Activated naive CD4-positive, alpha-beta T cell treated with anti-CD3 and anti-CD28 coated beads, Interleukin-2, amount 50 U/mL, for 24 hours (primary cell): ENCODE data around the gene RFT1.

Source experiments
- H3K27ac Mint-ChIP-seq: one replicate; pipeline ENCODE4 v1.8.0; 2021; ENCODE audit warnings: mild to moderate bottlenecking, mixed read lengths
- H3K27me3 Mint-ChIP-seq: one replicate; pipeline ENCODE4 v1.8.0; 2021; ENCODE audit warnings: mixed read lengths
- H3K36me3 Mint-ChIP-seq: one replicate; pipeline ENCODE4 v1.8.0; 2021; ENCODE audit warnings: mixed read lengths
- H3K4me1 Mint-ChIP-seq: one replicate; pipeline ENCODE4 v1.8.0; 2021; ENCODE audit warnings: mixed read lengths
- H3K4me3 Mint-ChIP-seq: one replicate; pipeline ENCODE4 v1.8.0; 2021; ENCODE audit warnings: mild to moderate bottlenecking, mixed read lengths
- H3K9me3 Mint-ChIP-seq: one replicate; pipeline ENCODE4 v1.8.0; 2021; ENCODE audit warnings: mixed read lengths

RFT1 gene

DNA sequence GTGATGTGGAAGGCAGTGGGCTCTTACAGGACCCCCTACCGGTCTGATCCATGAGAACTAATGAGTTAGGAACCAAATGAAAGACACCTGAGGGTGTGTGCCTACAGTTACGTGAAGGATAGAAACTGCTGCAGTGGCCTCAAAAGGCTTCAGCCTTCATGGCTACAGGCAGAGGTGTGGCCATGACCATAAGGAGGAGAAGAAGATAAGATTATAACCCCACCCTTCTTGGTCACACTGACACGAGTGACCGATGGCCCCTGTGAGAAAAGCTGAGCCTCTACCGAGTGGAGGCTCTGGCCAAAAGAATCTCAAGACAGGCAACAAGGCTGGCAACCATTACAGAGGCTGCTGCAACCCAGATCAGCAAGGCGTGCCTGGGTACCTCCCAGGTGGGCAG lies 6.3 kb downstream of the RFT1 start:
- no peak overlapping the region for H3K4me3 Mint-ChIP-seq
- no peaks in the 10 kb centered on the region for H3K27me3 Mint-ChIP-seq
- no peaks in the 10 kb centered on the region for H3K9me3 Mint-ChIP-seq
- peaks cover 12% of the 10 kb centered on the region for H3K4me1 Mint-ChIP-seq
- peaks cover 9% of the 10 kb centered on the region for H3K36me3 Mint-ChIP-seq
- H3K27ac Mint-ChIP-seq: no peak overlapping the region

DNA sequence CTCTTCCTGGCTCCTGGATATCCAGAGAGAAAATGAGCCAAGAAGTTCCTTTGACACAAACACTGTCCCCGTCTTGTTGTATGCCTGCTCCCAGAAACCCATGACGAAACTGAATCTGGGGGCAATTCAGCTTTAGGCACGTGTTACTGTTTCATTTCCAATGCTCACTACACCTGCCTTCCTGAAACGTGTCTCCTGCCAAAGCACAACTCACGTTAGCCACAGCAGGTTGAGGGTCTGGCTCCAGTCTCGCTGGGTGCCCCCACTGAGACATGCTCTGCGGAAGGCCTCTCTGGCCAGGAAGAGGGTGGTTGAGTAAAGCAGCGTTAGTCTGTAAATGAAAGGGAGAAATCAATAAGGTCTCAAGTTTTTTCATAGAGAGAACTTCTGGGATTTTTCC lies 6.7 kb downstream of the RFT1 start:
- H3K27me3 Mint-ChIP-seq: no peaks in the 10 kb centered on the region
- H3K4me3 Mint-ChIP-seq: no peak overlapping the region
- H3K4me1 Mint-ChIP-seq: peaks cover 8% of the 10 kb centered on the region
- H3K9me3 Mint-ChIP-seq: no peaks in the 10 kb centered on the region
- H3K36me3 Mint-ChIP-seq: peaks cover 11% of the 10 kb centered on the region
- no peak overlapping the region for H3K27ac Mint-ChIP-seq

DNA sequence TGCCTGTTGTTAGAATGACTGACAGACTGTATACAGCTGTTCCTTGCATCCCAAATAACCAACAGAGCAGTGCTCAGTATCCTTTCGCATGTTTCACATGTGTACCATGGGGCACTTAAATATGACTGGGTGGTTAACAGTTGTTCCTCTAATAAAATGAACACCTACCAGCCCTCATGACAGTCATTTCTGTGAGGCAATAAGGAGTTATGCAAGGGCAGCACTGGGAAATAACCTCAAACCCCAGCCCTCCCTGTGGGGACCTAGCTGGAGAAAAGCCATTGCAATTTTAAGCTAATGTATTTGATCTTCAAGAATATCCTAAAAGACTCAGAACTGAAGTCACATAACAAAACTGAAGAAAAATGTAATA lies 7.3 kb downstream of the RFT1 start:
- Mint-ChIP-seq H3K27me3 (no peaks in the 10 kb centered on the region), H3K27ac (no peak overlapping the region), H3K36me3 (peaks cover 13% of the 10 kb centered on the region), H3K4me3 (no peak overlapping the region), H3K4me1 (peaks cover 8% of the 10 kb centered on the region), H3K9me3 (no peaks in the 10 kb centered on the region)

DNA sequence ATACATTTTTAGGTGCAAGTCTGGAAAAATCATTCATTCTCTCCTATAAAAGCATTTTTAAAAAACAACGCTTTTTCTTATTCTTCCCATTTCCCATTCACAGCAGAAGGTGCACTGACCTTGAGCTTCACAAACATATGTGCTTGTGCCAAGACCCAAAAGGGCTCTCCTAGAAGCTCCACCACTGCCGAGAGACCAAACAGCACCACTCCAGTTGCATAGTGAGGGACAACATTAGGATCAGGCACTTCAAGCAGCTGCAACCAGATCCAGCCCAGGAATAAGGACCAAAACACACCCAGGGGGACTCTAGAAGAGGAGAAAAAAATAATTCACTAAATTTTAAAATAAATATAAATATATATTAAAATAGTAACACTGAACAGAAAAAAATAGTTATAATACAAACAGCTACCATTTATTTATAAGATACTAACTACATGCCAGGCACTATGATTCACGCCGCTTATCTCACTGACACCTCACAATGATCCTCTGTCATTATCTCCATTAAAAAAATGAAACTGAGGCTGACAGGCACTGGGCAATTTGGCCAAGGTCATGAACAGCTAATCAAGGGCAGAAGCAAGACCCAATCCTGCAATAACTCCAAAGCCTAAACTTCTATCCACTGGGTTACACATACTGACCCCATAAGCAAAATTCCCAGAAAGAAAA lies 7.8 kb downstream of the RFT1 start:
- Mint-ChIP-seq H3K36me3 (peaks cover 13% of the 10 kb centered on the region), H3K27me3 (no peaks in the 10 kb centered on the region), H3K4me3 (no peak overlapping the region), H3K4me1 (peaks cover 8% of the 10 kb centered on the region), H3K9me3 (no peaks in the 10 kb centered on the region), H3K27ac (no peak overlapping the region)

DNA sequence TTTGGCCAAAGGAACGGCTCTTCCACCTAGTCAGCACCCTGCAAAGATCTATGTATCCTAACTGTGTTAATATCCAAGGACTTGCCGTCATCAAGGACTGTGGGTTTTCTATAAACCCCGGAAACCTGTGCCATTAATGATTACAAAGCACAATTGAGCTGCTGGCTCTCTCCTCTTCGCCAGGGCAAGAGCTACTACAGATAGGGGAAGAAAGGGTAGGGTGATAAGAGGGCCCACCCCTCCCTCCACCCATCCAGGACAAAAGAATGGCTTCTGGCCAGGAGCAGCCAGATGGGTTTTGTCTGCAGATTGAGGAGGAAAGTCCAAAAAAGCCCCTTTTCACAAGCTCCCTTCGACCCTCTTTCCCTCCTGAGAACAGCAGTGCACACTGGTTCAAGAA lies 9.9 kb downstream of the RFT1 start:
- H3K4me3 Mint-ChIP-seq: no peak overlapping the region
- no peak overlapping the region for H3K27ac Mint-ChIP-seq
- H3K4me1 Mint-ChIP-seq: peaks cover 4% of the 10 kb centered on the region
- no peaks in the 10 kb centered on the region for H3K27me3 Mint-ChIP-seq
- peaks cover 13% of the 10 kb centered on the region for H3K36me3 Mint-ChIP-seq
- no peaks in the 10 kb centered on the region for H3K9me3 Mint-ChIP-seq

DNA sequence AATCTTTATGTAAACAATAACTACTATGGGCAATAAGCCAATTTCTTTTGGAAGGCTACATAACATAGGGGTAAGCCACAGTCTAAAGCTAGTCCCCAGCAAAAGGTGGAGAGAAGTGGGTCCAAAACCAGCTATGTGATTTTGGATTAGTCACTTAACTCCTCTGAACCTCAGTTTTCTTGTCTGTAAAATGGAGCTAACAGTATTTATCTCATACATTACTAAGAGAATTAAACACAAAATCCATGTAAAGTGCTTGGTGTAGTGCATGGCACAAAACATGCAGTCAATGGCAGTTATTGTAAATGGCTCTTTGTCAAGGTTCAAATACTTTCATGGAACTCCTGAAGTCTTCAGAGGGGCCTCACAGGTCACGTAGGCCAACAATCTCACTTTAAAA lies 13.3 kb downstream of the RFT1 start:
- H3K4me3 Mint-ChIP-seq: no peak overlapping the region
- no peak overlapping the region for H3K27ac Mint-ChIP-seq
- H3K27me3 Mint-ChIP-seq: no peaks in the 10 kb centered on the region
- H3K4me1 Mint-ChIP-seq: peaks cover 4% of the 10 kb centered on the region
- H3K9me3 Mint-ChIP-seq: no peaks in the 10 kb centered on the region
- H3K36me3 Mint-ChIP-seq: peaks cover 6% of the 10 kb centered on the region

DNA sequence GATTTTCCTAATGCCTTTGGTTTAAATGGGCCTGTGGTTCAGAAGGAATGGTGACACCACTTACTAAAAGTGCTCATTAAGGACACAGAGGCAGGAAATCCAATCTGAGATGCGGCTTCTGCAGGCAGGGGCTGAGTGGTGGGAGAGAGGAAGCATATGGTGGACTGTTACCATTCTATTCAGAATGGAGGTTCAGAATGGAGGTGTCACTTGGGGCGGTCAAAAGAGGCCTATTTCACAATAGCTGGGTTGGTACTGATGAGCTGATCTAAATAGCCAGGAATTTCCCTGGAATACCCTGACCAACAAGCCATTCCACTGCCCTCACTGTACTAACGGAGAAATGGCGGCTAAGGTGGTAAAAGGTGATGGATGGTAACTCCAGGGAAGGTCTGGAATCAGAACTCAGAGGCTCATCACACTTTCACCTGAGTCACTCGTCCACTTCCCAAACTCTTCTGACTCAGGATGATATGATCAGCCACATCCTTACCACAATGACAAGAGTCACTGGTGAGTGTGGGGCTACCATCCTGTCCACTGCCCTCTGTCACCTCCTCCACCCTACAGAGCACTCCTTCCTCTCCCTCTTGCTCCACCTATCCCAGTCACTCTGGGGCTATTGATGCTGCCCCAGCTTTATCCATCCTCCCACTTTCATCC lies 15.7 kb downstream of the RFT1 start:
- no peaks in the 10 kb centered on the region for H3K9me3 Mint-ChIP-seq
- no peak overlapping the region for H3K4me3 Mint-ChIP-seq
- H3K36me3 Mint-ChIP-seq: peaks cover 8% of the 10 kb centered on the region
- no peak overlapping the region for H3K27ac Mint-ChIP-seq
- peaks cover 11% of the 10 kb centered on the region for H3K4me1 Mint-ChIP-seq
- no peaks in the 10 kb centered on the region for H3K27me3 Mint-ChIP-seq

DNA sequence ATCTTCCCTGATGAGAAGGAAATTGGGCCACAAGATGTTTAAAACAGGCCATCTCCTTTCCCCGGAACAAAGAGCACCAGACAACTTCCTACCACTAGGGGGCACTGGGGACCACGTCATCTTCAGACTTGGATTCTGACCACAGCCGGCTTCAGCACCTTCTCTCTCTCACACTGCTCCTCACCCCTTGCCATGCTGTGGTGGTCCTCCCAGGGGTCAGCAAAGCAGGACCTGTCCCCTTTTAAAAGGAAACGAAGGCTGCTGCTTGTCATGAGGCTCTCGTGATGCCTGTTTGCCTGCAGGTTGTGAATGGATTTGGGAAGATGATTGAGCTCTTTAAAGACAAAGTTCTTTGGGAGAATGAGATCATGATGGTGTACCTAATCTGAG lies 16.2 kb downstream of the RFT1 start:
- no peaks in the 10 kb centered on the region for H3K9me3 Mint-ChIP-seq
- H3K4me3 Mint-ChIP-seq: no peak overlapping the region
- no peak overlapping the region for H3K27ac Mint-ChIP-seq
- peaks cover 16% of the 10 kb centered on the region for H3K4me1 Mint-ChIP-seq
- peaks cover 10% of the 10 kb centered on the region for H3K36me3 Mint-ChIP-seq
- no peaks in the 10 kb centered on the region for H3K27me3 Mint-ChIP-seq

DNA sequence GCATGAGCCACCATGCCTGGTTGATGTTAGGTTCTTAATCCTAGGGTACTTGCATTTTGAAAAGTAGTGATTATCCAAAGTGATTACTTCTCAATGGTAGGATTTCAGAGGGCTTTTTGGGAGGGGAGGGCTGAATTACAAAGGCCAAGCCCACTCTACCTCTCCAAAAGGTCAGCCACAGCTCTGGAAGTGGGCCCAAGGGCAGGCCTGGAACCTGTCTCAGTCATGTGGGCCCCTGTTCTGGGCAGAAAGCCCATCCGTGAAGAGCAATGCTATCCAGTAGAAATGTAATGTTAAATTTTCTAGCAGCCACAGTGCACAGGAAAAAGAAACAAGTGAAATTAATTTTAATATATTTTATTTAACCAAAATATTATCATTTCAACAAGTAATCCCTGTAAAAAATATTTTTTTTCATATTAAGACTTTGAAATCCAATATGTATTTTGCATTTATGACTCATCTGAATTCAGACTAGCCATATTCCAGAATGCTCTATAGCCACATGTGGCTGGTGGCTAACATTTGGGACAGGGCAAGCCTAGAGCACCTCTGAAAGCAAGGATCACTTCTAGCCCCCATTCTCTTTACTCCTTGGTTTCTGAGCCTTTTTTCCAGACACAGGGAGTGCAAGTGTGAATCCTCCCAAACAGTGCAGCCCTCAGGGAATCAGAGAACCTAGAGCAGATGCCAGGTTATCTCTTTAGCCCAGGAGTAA lies 16.8 kb downstream of the RFT1 start:
- H3K27me3 Mint-ChIP-seq: no peaks in the 10 kb centered on the region
- H3K4me1 Mint-ChIP-seq: peaks cover 18% of the 10 kb centered on the region
- no peaks in the 10 kb centered on the region for H3K9me3 Mint-ChIP-seq
- H3K36me3 Mint-ChIP-seq: peaks cover 9% of the 10 kb centered on the region
- H3K4me3 Mint-ChIP-seq: no peak overlapping the region
- H3K27ac Mint-ChIP-seq: no peak overlapping the region

DNA sequence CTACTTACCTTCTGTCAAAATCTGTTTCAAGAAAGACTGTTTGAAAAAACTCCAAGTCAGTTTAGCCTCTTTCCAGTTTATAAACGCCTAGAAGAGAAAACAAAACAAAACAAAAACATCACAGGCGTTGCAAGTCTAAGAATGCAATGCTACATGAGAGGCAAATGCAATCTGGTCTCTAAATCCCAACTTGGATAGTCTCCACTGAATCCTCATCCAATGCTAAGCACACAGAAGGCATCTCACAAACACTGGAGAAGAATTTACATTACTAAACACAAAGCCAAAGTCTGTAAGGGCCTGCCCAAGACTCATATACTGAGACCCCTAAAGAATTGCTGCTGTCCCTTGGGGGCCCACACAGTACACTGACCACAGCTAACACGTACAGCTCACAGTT lies 18.4 kb downstream of the RFT1 start:
- Mint-ChIP-seq H3K27ac (no peak overlapping the region), H3K4me1 (peaks cover 18% of the 10 kb centered on the region), H3K36me3 (peaks cover 7% of the 10 kb centered on the region), H3K4me3 (no peak overlapping the region), H3K27me3 (no peaks in the 10 kb centered on the region), H3K9me3 (no peaks in the 10 kb centered on the region)

DNA sequence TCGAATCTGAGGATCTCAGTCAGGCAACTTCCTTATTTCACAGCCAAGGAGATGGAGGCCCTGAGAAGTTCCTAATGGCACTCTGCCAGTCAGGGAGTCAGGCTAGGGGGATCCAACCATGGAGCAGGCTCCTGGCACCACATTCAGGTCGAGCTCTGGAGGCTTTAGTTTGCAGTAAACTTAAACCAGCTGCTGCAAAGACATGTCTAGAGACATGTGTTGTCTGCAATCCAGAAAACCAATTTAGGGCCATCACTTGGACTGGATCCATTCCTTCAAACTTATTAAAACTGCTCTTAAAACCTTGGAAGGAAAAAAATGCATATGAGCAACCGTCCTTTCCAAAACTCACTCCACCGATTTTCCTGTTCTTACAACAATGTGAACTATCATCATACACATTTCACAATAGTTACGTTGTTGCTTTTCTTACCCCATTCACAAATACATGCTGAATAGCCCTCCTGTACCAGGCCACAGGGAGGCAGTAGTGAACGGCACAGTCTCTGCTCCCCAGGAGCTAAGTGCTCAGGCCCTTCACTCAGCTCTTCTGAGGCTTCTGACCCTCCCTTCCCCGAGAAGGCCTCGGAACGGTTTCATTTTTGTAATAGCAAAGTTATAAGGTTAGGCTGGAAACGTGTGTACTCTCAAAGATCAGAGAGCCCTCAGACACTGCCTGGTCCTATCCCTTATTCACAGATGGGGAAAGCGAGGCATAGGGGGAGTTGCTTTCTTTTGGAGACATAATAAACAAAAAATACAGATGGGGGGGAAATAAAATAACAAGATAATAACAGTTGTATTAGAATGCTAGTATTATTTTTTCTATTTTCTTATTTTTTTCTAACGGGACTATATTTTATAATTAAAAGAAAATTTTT lies 20.1 kb downstream of the RFT1 start:
- peaks cover 18% of the 10 kb centered on the region for H3K4me1 Mint-ChIP-seq
- H3K27ac Mint-ChIP-seq: peak overlapping the region; percentile 80
- H3K36me3 Mint-ChIP-seq: peaks cover 15% of the 10 kb centered on the region
- no peaks in the 10 kb centered on the region for H3K27me3 Mint-ChIP-seq
- peak overlapping the region; percentile 41 for H3K4me3 Mint-ChIP-seq
- no peaks in the 10 kb centered on the region for H3K9me3 Mint-ChIP-seq

DNA sequence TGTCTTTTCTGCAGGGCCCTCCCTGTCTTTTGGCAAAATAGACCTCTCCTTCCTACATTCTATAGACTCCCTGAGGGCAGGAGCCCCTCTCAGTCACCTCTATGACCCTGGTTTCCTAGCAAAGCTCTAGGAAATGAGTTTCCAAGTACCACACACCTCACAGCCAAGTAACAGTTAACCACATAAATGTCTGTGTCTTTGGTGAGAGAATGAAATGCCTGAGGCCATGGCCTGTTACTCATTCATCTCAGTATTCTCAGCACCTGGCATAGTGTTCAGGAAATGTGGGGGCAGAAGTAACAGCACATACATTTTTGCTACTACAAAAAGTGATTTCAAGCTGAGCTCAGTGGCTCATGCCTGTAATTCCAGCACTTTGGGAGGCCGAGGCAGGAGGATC lies 21.0 kb downstream of the RFT1 start:
- Mint-ChIP-seq H3K9me3 (no peaks in the 10 kb centered on the region), H3K36me3 (peaks cover 15% of the 10 kb centered on the region), H3K27me3 (no peaks in the 10 kb centered on the region), H3K4me3 (peak overlapping the region; percentile 37), H3K27ac (peak overlapping the region; percentile 76), H3K4me1 (peaks cover 18% of the 10 kb centered on the region)

DNA sequence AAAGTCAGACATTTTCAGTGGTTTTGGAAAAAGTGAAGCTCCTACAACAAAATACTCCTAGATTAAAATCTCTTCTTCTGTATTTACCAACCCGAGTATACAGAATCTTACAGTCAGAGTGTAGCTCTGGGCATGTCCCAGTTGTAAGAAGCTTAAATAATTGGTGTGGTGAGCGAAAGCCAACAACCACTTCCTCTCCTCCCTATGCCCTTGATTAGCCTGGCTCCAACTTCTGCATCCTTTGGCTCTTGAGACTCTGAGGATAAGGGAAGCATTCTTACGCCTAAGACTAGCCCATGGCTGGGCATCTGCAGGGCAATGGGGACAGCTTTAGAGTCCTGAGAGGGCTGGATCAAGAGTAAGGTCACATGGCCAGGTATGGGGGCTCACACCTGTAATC lies 25.5 kb downstream of the RFT1 start:
- no peak overlapping the region for H3K27ac Mint-ChIP-seq

DNA sequence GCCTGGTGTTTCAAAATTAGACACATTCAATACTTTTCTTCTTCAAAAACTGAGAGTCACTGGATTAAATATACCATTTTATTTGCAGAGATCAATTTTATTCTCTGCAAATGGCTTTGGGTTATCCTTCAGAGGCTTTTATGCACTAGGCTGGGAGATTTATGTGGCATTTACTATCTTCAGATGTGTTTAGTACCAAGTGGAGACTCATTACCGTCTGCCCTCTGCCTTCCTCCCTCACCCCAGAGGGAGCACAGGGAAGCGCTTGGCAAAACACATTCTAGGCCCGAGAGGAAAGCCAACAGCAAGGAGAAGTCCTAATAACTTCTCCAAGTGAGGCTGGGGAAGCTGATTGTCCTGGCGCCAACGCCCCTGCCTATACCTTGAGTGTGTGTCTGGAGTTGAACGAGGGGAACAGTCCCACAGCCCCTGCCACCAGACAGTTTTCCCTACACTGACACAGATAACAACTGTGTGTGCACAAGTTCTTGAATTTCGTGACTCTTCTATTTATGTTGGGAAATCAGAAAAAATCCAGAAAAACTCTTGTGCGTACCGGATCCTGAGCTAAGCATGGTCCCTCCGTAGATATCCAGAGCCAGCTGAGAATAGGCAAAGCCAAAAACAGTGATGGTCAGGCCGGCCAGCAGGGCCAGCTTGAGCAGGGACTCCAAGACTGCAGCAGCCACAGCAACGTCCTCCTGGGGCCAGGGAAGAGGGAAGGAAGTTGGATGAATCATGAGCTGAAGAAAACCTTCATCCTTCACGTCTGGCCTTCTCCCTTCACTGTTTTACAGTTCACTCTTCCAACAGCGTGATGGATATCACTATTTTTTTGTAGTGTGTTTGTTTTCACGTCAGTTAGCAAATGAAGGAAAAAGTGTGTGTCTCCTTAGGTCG lies 26.6 kb downstream of the RFT1 start:
- H3K27me3 Mint-ChIP-seq: no peaks in the 10 kb centered on the region
- H3K4me1 Mint-ChIP-seq: peaks cover 28% of the 10 kb centered on the region
- H3K4me3 Mint-ChIP-seq: no peak overlapping the region
- H3K9me3 Mint-ChIP-seq: no peaks in the 10 kb centered on the region
- peaks cover 14% of the 10 kb centered on the region for H3K36me3 Mint-ChIP-seq
- H3K27ac Mint-ChIP-seq: no peak overlapping the region

More for the DNA sequence above, 25.5 kb downstream of the RFT1 start:
- no peak overlapping the region for H3K4me3 Mint-ChIP-seq
- peaks cover 36% of the 10 kb centered on the region for H3K4me1 Mint-ChIP-seq
- H3K27me3 Mint-ChIP-seq: no peaks in the 10 kb centered on the region
- H3K9me3 Mint-ChIP-seq: no peaks in the 10 kb centered on the region
- H3K36me3 Mint-ChIP-seq: peaks cover 17% of the 10 kb centered on the region
